H9 (cell line): Measurements from ENCODE around the gene FAM13C. TPM values are rescaled to one million over a fixed set of nuclear protein-coding genes. Genes with fewer than 3 reads are reported as not detected.

ENCODE experiments used
- DNase-seq: peaks from one replicate; pipeline ENCODE4 v3.0.0-alpha.2; 2017
- H2AFZ ChIP-seq: one replicate; pipeline ENCODE4 v1.6.1; 2013; ENCODE audit warnings: mild to moderate bottlenecking, low read length, control low read depth, moderate library complexity
- H2AK5ac ChIP-seq: 2 replicates; pipeline ENCODE4 v1.6.1; 2013; ENCODE audit warnings: low read length, control low read depth, mixed read lengths; ENCODE audit not compliant: insufficient read length
- H2BK120ac ChIP-seq: one replicate; pipeline ENCODE4 v1.6.1; 2013; ENCODE audit warnings: low read depth, mild to moderate bottlenecking, low read length, control low read depth, inconsistent platforms; ENCODE audit not compliant: poor library complexity, severe bottlenecking
- H2BK12ac ChIP-seq: 2 replicates; pipeline ENCODE4 v1.6.1; 2013; ENCODE audit warnings: low read length, control low read depth, mixed read lengths, low read depth; ENCODE audit not compliant: insufficient read length
- H2BK15ac ChIP-seq: 2 replicates; pipeline ENCODE4 v1.6.1; 2013; ENCODE audit warnings: low read depth, low read length, control low read depth
- H2BK20ac ChIP-seq: one replicate; pipeline ENCODE4 v1.6.1; 2013; ENCODE audit warnings: low read depth, mild to moderate bottlenecking, low read length, control low read depth, inconsistent platforms; ENCODE audit not compliant: poor library complexity, severe bottlenecking
- H2BK5ac ChIP-seq: 2 replicates; pipeline ENCODE4 v1.6.1; 2013; ENCODE audit warnings: low read length, control low read depth, mixed read lengths; ENCODE audit not compliant: insufficient read length
- H3K14ac ChIP-seq: 2 replicates; pipeline ENCODE4 v1.6.1; 2013; ENCODE audit warnings: low read length, control low read depth; ENCODE audit not compliant: insufficient read depth
- H3K18ac ChIP-seq: 2 replicates; pipeline ENCODE4 v1.6.1; 2013; ENCODE audit warnings: low read depth, mild to moderate bottlenecking, mixed read lengths, low read length, control low read depth; ENCODE audit not compliant: insufficient read length
- H3K23ac ChIP-seq: 2 replicates; pipeline ENCODE4 v1.6.1; 2013; ENCODE audit warnings: low read length, control low read depth, mixed read lengths, low read depth; ENCODE audit not compliant: insufficient read length
- H3K23me2 ChIP-seq: 2 replicates; pipeline ENCODE4 v1.6.1; 2013; ENCODE audit warnings: low read depth, mild to moderate bottlenecking, mixed read lengths, low read length, control low read depth; ENCODE audit not compliant: insufficient read length, poor library complexity, severe bottlenecking
- H3K27ac ChIP-seq: 2 replicates; pipeline ENCODE4 v1.5.1; 2013; ENCODE audit warnings: low read length, control low read depth, mixed read lengths, low read depth; ENCODE audit not compliant: insufficient read length
- H3K27me3 ChIP-seq: 2 replicates; pipeline ENCODE4 v1.6.1; 2013; ENCODE audit warnings: low read length, control low read depth, inconsistent platforms; ENCODE audit not compliant: insufficient read depth
- H3K4ac ChIP-seq: 2 replicates; pipeline ENCODE4 v1.6.1; 2013; ENCODE audit warnings: low read depth, mild to moderate bottlenecking, control low read depth, inconsistent platforms, low read length, moderate library complexity
- H3K4me1 ChIP-seq: 2 replicates; pipeline ENCODE4 v1.6.1; 2013; ENCODE audit warnings: low read length, control low read depth, inconsistent platforms; ENCODE audit not compliant: insufficient read depth
- H3K4me2 ChIP-seq: 2 replicates; pipeline ENCODE4 v1.6.1; 2013; ENCODE audit warnings: low read length, control low read depth, mixed read lengths; ENCODE audit not compliant: insufficient read length, insufficient read depth
- H3K56ac ChIP-seq: 2 replicates; pipeline ENCODE4 v1.6.1; 2013; ENCODE audit warnings: low read depth, mild to moderate bottlenecking, mixed read lengths, low read length, control low read depth; ENCODE audit not compliant: insufficient read length
- H3K79me1 ChIP-seq: 2 replicates; pipeline ENCODE4 v1.6.1; 2013; ENCODE audit warnings: low read depth, mild to moderate bottlenecking, moderate library complexity, low read length, control low read depth, inconsistent platforms; ENCODE audit not compliant: insufficient read depth, poor library complexity, severe bottlenecking
- H3K79me2 ChIP-seq: 2 replicates; pipeline ENCODE4 v1.6.1; 2013; ENCODE audit warnings: low read length, control low read depth, inconsistent platforms; ENCODE audit not compliant: insufficient read depth
- H3K9ac ChIP-seq: 2 replicates; pipeline ENCODE4 v1.6.1; 2013; ENCODE audit warnings: low read length, control low read depth, mixed read lengths; ENCODE audit not compliant: insufficient read length; ENCODE audit errors: extremely low read depth
- H3K9me3 ChIP-seq: one replicate; pipeline ENCODE4 v1.6.1; 2013; ENCODE audit warnings: low read depth, low read length, inconsistent platforms; ENCODE audit not compliant: control insufficient read depth
- H3T11ph ChIP-seq: one replicate; pipeline ENCODE4 v1.6.1; 2013; ENCODE audit warnings: mild to moderate bottlenecking, low read length, control low read depth, inconsistent platforms
- H4K20me1 ChIP-seq: one replicate; pipeline ENCODE4 v1.6.1; 2013; ENCODE audit not compliant: control insufficient read depth, insufficient read length, insufficient read depth
- H4K5ac ChIP-seq: 2 replicates; pipeline ENCODE4 v1.6.1; 2013; ENCODE audit warnings: low read depth, mild to moderate bottlenecking, mixed read lengths, low read length, control low read depth; ENCODE audit not compliant: insufficient read length
- H4K8ac ChIP-seq: replicated peaks from 2 replicates; pipeline ENCODE4 v1.6.1; 2013; ENCODE audit warnings: low read length, control low read depth, mixed read lengths, low read depth; ENCODE audit not compliant: insufficient read length
- H4K91ac ChIP-seq: 2 replicates; pipeline ENCODE4 v1.6.1; 2013; ENCODE audit warnings: low read depth, mild to moderate bottlenecking, moderate library complexity, mixed read lengths, low read length, control low read depth; ENCODE audit not compliant: insufficient read length
- H3K27ac Mint-ChIP-seq, 3 experiments: 2 replicates in 2 of 3; 3 replicates in 1 of 3; pipeline ENCODE4 v1.8.0; 2020 to 2021; ENCODE audit warnings: mixed read lengths in 3 of 3, mild to moderate bottlenecking in 1 of 3, moderate library complexity in 1 of 3
- H3K27me3 Mint-ChIP-seq: 2 replicates; pipeline ENCODE4 v1.8.0; 2021; ENCODE audit warnings: low read depth, mild to moderate bottlenecking, moderate library complexity, mixed read lengths
- H3K36me3 Mint-ChIP-seq, 3 experiments: 2 replicates in 2 of 3; 3 replicates in 1 of 3; pipeline ENCODE4 v1.8.0; 2020 to 2021; ENCODE audit warnings: low read depth in 3 of 3, mixed read lengths in 3 of 3; ENCODE audit not compliant: insufficient read depth in 1 of 3
- H3K4me1 Mint-ChIP-seq, 2 experiments: 2 replicates each; pipeline ENCODE4 v1.8.0; 2020; ENCODE audit warnings: mixed read lengths in 2 of 2
- H3K4me3 Mint-ChIP-seq, 2 experiments: 2 replicates in 1 of 2; 3 replicates in 1 of 2; pipeline ENCODE4 v1.8.0; 2020 to 2021; ENCODE audit warnings: mild to moderate bottlenecking in 2 of 2, mixed read lengths in 2 of 2, moderate library complexity in 1 of 2
- H3K9me3 Mint-ChIP-seq, 2 experiments: 2 replicates in 1 of 2; 3 replicates in 1 of 2; pipeline ENCODE4 v1.8.0; 2020; ENCODE audit warnings: mild to moderate bottlenecking in 2 of 2, mixed read lengths in 2 of 2, moderate library complexity in 1 of 2
- CTCF ChIP-seq: fragments of 200-600 bp; sonication (generic); conservative IDR thresholded peaks from 3 replicates; pipeline ENCODE4 v1.8.0; 2021; ENCODE audit warnings: antibody characterized with exemption, mild to moderate bottlenecking
- WGBS: extraction: QIAGEN DNeasy Blood & Tissue Kit; methylation state at CpG from one replicate; pipeline ENCODE4 v1.1.7; 2013; ENCODE audit warnings: missing lambda C conversion rate, low lambda C conversion rate, mixed read lengths; ENCODE audit not compliant: insufficient read length; ENCODE audit errors: extremely low coverage; 5-methylcytosine and 5-hydroxymethylcytosine counted together
- total RNA-seq: library from RNA; stranded (reverse); gene quantifications from 2 replicates; pipeline ENCODE4 v1.2.1, GENCODE V29; 2021

The FAM13C gene
- total RNA-seq, 1 experiment from 2014 or later, result 0.31 TPM

GRCh38 chr10:59285073-59285472 lies 77.3 kb downstream of the FAM13C start:
- Histone ChIP-seq H3K9ac (no peak overlapping the region), H4K5ac (no peak overlapping the region), H3K56ac (no peak overlapping the region), H3K14ac (no peak overlapping the region), H2BK15ac (no peak overlapping the region), H3K4me2 (no peak overlapping the region), H2AFZ (no peak overlapping the region), H2BK120ac (no peak overlapping the region), H2BK20ac (no peak overlapping the region), H3K79me1 (no peaks in the 10 kb centered on the region), H3K23me2 (no peaks in the 10 kb centered on the region), H3K18ac (no peak overlapping the region), H3K27ac (no peak overlapping the region), H2BK12ac (no peak overlapping the region), H3K27me3 (no peaks in the 10 kb centered on the region), H3T11ph (no peak overlapping the region), H4K20me1 (no peaks in the 10 kb centered on the region), H3K9me3 (no peaks in the 10 kb centered on the region), H4K8ac (no peak overlapping the region), H3K4me1 (peaks cover 6% of the 10 kb centered on the region; the same call in 1 of the 2 replicates), H3K79me2 (no peaks in the 10 kb centered on the region), H2AK5ac (no peak overlapping the region), H2BK5ac (no peak overlapping the region), H4K91ac (no peak overlapping the region), H3K4ac (no peak overlapping the region), H3K23ac (no peak overlapping the region)
- no CpG with 5 or more reads among the region's 4 CpGs for WGBS
- H3K9me3 Mint-ChIP-seq, result peaks cover 0 to 3% of the 10 kb centered on the region in 2 experiments; a peak in 1 of 5 replicates
- peaks cover 27 to 30% of the 10 kb centered on the region in 2 experiments for H3K4me1 Mint-ChIP-seq
- no peak overlapping the region for H3K27ac Mint-ChIP-seq
- no peak overlapping the region for H3K4me3 Mint-ChIP-seq
- H3K27me3 Mint-ChIP-seq, result no peaks in the 10 kb centered on the region
- no peak for DNase-seq
- H3K36me3 Mint-ChIP-seq, result no peaks in the 10 kb centered on the region
- TF ChIP-seq CTCF, result no peak
